ENCODE measurements around the gene ZNF532. TPM values are rescaled to one million over a fixed set of nuclear protein-coding genes. Genes with fewer than 3 reads are reported as not detected.

ZNF532 gene
- total and polyA plus RNA-seq, 9 of the 15 experiments (the other 6 are each of a cell fraction or from before 2014, with no cell fraction given) = 0.42 TPM; not detected in 8

- Histone ChIP-seq H3K9me1 (ENCODE audit: control insufficient read depth, insufficient read depth, low read length) (no peaks in the 10 kb centered on the region), H3K9me3 (replicated peaks; ENCODE audit: control insufficient read depth, insufficient read depth, low read depth, low read length) (no peaks in the 10 kb centered on the region), H3K36me3 (ENCODE audit: control insufficient read depth, insufficient read depth, low read length) (no peaks in the 10 kb centered on the region), H3K27ac (ENCODE audit: extremely low read depth, low read depth, low read length) (no peak overlapping the region), H3K27me3 (ENCODE audit: control insufficient read depth in 2 of 2, insufficient read depth in 2 of 2, low read length in 2 of 2) (no peaks in the 10 kb centered on the region), H3K4me1 (replicated peaks in 1 of 2; ENCODE audit: control insufficient read depth in 2 of 2, insufficient read depth in 2 of 2, low read length in 2 of 2) (no peaks in the 10 kb centered on the region), H4K20me1 (replicated peaks; ENCODE audit: control insufficient read depth, insufficient read depth, low read length) (no peaks in the 10 kb centered on the region), H3K79me2 (ENCODE audit: control insufficient read depth, insufficient read depth, low read length) (no peaks in the 10 kb centered on the region), H3K9ac (ENCODE audit: insufficient read depth in 1 of 2, low read depth in 2 of 2, low read length in 2 of 2) (no peak overlapping the region), H2AFZ (ENCODE audit: low read depth, low read length) (no peak overlapping the region), H3K4me2 (ENCODE audit: insufficient read depth, low read length) (no peak overlapping the region), H3K4me3 (no peak overlapping the region)
- 0% methylated on average over 3 of the region's 3 CpGs for WGBS (ENCODE audit: insufficient coverage, low coverage, missing lambda C conversion rate)
- BruUV-seq (replicated peaks) = no TSS peak
- no peak for DNase-seq (ENCODE audit: extremely low read depth in 1 of 4, low spot score in 3 of 4)
- ATAC-seq = no peak
- FAIRE-seq = no peak
- TF ChIP-seq, protein P1, sequence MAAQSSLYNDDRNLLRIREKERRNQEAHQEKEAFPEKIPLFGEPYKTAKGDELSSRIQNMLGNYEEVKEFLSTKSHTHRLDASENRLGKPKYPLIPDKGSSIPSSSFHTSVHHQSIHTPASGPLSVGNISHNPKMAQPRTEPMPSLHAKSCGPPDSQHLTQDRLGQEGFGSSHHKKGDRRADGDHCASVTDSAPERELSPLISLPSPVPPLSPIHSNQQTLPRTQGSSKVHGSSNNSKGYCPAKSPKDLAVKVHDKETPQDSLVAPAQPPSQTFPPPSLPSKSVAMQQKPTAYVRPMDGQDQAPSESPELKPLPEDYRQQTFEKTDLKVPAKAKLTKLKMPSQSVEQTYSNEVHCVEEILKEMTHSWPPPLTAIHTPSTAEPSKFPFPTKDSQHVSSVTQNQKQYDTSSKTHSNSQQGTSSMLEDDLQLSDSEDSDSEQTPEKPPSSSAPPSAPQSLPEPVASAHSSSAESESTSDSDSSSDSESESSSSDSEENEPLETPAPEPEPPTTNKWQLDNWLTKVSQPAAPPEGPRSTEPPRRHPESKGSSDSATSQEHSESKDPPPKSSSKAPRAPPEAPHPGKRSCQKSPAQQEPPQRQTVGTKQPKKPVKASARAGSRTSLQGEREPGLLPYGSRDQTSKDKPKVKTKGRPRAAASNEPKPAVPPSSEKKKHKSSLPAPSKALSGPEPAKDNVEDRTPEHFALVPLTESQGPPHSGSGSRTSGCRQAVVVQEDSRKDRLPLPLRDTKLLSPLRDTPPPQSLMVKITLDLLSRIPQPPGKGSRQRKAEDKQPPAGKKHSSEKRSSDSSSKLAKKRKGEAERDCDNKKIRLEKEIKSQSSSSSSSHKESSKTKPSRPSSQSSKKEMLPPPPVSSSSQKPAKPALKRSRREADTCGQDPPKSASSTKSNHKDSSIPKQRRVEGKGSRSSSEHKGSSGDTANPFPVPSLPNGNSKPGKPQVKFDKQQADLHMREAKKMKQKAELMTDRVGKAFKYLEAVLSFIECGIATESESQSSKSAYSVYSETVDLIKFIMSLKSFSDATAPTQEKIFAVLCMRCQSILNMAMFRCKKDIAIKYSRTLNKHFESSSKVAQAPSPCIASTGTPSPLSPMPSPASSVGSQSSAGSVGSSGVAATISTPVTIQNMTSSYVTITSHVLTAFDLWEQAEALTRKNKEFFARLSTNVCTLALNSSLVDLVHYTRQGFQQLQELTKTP (IDR thresholded peaks at IDR 0.05; ENCODE audit: low read depth in 1 of 2, partially characterized antibody in 2 of 2) = no peak
- no peak for TF ChIP-seq PRDM10 (IDR thresholded peaks at IDR 0.05; ENCODE audit: partially characterized antibody)
- TF ChIP-seq MED1 (CRISPR knock-in tag; IDR thresholded peaks at IDR 0.05; ENCODE audit: borderline replicate concordance) = no peak
- TF ChIP-seq HOMEZ (CRISPR knock-in tag; IDR thresholded peaks at IDR 0.05) = no peak
- TF ChIP-seq ATF4 (CRISPR knock-in tag; IDR thresholded peaks at IDR 0.05) = no peak
- no peak for TF ChIP-seq ZKSCAN1 (IDR thresholded peaks at IDR 0.05; ENCODE audit: low read depth, low read length)
- TF ChIP-seq MTA1 (IDR thresholded peaks at IDR 0.05; ENCODE audit: borderline replicate concordance) = no peak
- no peak for TF ChIP-seq HDAC2 (IDR thresholded peaks at IDR 0.05)
- no peak for TF ChIP-seq ZNF77 (CRISPR knock-in tag; IDR thresholded peaks at IDR 0.05)
- intact Hi-C loops (cut with micrococcal nuclease) = no loop called here
- in situ Hi-C loops (cut with MboI) = no loop called here
- POLR2A ChIA-PET = no interaction called here
- CTCF ChIA-PET (ENCODE audit: low intra/inter-chr PET ratio) = no interaction called here
These were observed 72.6 kb downstream of the ZNF532 start for GRCh38 chr18:58937071-58937886.
